Uterus (tissue), 2 donors: ENCODE measurements around the gene ZNF785.

ENCODE experiments used
- POLR2A ChIP-seq, 2 donors: fragments of 450-650 bp; IDR thresholded peaks; one replicate each; pipeline ENCODE4 v1.6.1; 2016; ENCODE audit warnings: antibody characterized with exemption in 2 of 2, mild to moderate bottlenecking in 1 of 2, moderate library complexity in 1 of 2
- TF ChIP-seq, protein P1 (sequence below), 4 experiments: fragments of 200-600 bp in 2 of 4; fragments of 450-650 bp in 2 of 4; sonication (generic) in 2 of 4; IDR thresholded peaks; one replicate each; pipeline ENCODE4 v1.5.1; 2016 to 2019; ENCODE audit warnings: antibody characterized with exemption in 4 of 4, mild to moderate bottlenecking in 2 of 4, moderate library complexity in 1 of 4

DNA sequence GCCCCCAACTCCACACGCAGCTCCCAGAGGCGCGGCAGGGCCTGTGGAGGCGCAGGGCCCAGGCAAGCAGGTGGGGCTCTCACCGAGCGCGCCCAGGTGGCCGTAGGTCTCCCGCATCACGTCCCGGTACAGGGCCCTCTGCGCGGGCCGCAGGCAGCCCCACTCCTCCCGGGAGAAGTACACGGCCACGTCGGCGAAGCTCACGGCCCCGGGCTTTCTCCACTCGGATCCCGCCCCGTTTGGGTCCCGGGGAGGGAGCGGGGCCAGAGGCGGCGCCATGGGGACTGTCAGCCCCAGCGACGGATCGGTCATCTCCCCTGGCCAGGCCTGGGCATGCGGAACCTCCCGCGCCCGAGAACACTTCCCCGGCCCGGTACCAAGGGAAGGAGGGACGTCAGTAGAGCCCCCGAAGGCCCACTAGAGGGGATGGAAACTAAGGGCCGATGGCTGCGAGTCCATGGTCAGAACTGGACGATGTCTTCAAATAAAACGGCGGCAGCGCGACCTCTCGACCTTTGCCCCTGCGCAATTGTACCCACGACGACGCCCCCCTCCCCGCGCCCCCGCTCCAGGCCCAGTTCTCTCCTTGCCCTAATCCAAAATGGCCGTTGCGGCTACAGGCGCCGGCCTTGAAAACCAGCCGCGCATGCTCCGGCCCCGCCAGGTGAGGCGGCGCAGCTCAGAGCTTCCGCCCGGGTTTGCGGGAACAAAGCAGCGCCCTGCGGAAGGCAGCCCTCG is 51.0 kb downstream of the ZNF785 start, which contains the start of gene ZNF747:
- peak; percentile 56 to 59 for TF ChIP-seq POLR2A (IDR thresholded peaks at IDR 0.05)
- TF ChIP-seq, protein P1, sequence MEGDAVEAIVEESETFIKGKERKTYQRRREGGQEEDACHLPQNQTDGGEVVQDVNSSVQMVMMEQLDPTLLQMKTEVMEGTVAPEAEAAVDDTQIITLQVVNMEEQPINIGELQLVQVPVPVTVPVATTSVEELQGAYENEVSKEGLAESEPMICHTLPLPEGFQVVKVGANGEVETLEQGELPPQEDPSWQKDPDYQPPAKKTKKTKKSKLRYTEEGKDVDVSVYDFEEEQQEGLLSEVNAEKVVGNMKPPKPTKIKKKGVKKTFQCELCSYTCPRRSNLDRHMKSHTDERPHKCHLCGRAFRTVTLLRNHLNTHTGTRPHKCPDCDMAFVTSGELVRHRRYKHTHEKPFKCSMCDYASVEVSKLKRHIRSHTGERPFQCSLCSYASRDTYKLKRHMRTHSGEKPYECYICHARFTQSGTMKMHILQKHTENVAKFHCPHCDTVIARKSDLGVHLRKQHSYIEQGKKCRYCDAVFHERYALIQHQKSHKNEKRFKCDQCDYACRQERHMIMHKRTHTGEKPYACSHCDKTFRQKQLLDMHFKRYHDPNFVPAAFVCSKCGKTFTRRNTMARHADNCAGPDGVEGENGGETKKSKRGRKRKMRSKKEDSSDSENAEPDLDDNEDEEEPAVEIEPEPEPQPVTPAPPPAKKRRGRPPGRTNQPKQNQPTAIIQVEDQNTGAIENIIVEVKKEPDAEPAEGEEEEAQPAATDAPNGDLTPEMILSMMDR (IDR thresholded peaks at IDR 0.05): peak in 1 of 4 experiments; percentile 22
